RWPE2 (cell line): ENCODE data around the gene MRPL37.
A peak's percentile ranks its signal among the peaks of the same experiment; 100 is the strongest.

Experiments used
- ATAC-seq: fragments of 200-7000 bp; cut with Tn5 transposase; 3 replicates; pipeline ENCODE4 v1.9.1; 2021; ENCODE audit warnings: low read depth
- DNase-seq: peaks from one replicate; pipeline ENCODE4 v3.0.0-alpha.2; 2020; ENCODE audit warnings: low spot score
- H3K27ac ChIP-seq: fragments of 450-650 bp; 2 replicates; pipeline ENCODE4 v1.5.1; 2017; ENCODE audit warnings: mild to moderate bottlenecking; ENCODE audit not compliant: poor library complexity, severe bottlenecking
- H3K27me3 ChIP-seq: fragments of 250-450 bp; sonication (Bioruptor Pico); 2 replicates; pipeline ENCODE4 v1.5.1; 2021; ENCODE audit warnings: mild to moderate bottlenecking, moderate library complexity; ENCODE audit not compliant: insufficient read depth, poor library complexity, severe bottlenecking
- H3K36me3 ChIP-seq: fragments of 250-450 bp; sonication (Bioruptor Pico); 2 replicates; pipeline ENCODE4 v1.5.1; 2020; ENCODE audit warnings: low read depth, mild to moderate bottlenecking, moderate library complexity
- H3K4me1 ChIP-seq: fragments of 250-450 bp; sonication (Bioruptor Pico); 2 replicates; pipeline ENCODE4 v1.5.1; 2021; ENCODE audit warnings: mild to moderate bottlenecking, moderate library complexity; ENCODE audit not compliant: insufficient read depth, poor library complexity, severe bottlenecking
- H3K4me3 ChIP-seq: fragments of 250-450 bp; sonication (Bioruptor Pico); 2 replicates; pipeline ENCODE4 v1.5.1; 2021; ENCODE audit warnings: mild to moderate bottlenecking, moderate library complexity; ENCODE audit not compliant: severe bottlenecking
- H3K9me3 ChIP-seq: fragments of 250-450 bp; sonication (Bioruptor Pico); 2 replicates; pipeline ENCODE4 v1.5.1; 2021; ENCODE audit warnings: mild to moderate bottlenecking, moderate library complexity; ENCODE audit not compliant: severe bottlenecking
- TF ChIP-seq, protein P1 (sequence below): fragments of 450-650 bp; IDR thresholded peaks from one replicate; pipeline ENCODE4 v1.5.1; 2017; ENCODE audit warnings: mild to moderate bottlenecking, moderate library complexity; ENCODE audit not compliant: poor library complexity, severe bottlenecking

Gene MRPL37

DNA sequence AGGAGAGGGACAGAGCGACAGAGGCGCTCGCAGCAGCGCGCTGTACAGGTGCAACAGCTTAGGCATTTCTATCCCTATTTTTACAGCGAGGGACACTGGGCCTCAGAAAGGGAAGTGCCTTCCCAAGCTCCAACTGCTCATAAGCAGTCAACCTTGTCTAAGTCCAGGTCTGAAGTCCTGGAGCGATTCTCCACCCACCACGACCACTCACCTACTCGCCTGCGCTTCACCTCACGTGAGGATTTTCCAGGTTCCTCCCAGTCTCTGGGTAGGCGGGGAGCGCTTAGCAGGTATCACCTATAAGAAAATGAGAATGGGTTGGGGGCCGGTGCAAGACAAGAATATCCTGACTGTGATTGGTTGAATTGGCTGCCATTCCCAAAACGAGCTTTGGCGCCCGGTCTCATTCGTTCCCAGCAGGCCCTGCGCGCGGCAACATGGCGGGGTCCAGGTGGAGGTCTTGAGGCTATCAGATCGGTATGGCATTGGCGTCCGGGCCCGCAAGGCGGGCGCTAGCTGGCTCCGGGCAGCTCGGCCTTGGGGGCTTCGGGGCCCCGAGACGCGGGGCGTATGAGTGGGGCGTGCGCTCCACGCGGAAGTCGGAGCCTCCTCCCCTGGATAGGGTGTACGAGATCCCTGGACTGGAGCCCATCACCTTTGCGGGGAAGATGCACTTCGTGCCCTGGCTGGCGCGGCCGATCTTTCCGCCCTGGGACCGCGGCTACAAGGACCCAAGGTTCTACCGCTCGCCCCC is at the start of gene MRPL37, which contains the start of gene CYB5RL:
Gene MRPL37 (plus strand): TSS at position 403 of the 754 bp plus-strand sequence. CDS start 77 bp downstream, at position 480.
Gene CYB5RL (minus strand): TSS at position 266 of the 754 bp plus-strand sequence. CDS start 4,414 bp downstream, outside the sequence.
- DNase-seq (peak; percentile 94), ATAC-seq (peak; percentile 98)
- Histone ChIP-seq H3K9me3 (no peaks in the 10 kb centered on the region), H3K4me1 (no peaks in the 10 kb centered on the region), H3K27me3 (no peaks in the 10 kb centered on the region), H3K27ac (peak within 1 kb of the TSS; percentile 10), H3K4me3 (peak within 1 kb of the TSS; percentile 78), H3K36me3 (peaks cover 27% of the 10 kb centered on the region)
- TF ChIP-seq, protein P1, sequence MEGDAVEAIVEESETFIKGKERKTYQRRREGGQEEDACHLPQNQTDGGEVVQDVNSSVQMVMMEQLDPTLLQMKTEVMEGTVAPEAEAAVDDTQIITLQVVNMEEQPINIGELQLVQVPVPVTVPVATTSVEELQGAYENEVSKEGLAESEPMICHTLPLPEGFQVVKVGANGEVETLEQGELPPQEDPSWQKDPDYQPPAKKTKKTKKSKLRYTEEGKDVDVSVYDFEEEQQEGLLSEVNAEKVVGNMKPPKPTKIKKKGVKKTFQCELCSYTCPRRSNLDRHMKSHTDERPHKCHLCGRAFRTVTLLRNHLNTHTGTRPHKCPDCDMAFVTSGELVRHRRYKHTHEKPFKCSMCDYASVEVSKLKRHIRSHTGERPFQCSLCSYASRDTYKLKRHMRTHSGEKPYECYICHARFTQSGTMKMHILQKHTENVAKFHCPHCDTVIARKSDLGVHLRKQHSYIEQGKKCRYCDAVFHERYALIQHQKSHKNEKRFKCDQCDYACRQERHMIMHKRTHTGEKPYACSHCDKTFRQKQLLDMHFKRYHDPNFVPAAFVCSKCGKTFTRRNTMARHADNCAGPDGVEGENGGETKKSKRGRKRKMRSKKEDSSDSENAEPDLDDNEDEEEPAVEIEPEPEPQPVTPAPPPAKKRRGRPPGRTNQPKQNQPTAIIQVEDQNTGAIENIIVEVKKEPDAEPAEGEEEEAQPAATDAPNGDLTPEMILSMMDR: no peak

DNA sequence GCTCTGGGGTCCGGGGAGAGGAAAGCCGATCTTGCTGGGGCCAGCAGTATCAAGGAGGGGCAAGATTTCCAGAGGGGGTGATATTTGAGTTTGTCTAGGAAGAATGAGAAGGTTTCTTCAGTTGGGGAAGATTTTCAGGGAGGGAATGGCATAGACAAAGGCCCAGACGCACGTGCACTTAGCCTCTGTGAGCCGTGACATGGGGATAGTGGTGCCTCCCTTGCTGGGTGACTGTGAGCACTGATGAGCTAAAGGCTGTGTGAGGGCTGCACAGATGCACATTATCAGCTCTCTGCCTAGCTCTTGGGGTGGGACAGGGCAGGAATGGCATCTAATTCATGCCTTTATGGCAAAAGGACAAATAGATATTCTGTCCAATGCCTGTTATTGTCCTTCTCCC is 49.0 kb upstream of the MRPL37 start:
- H3K36me3 ChIP-seq: no peaks in the 10 kb centered on the region
- ATAC-seq (no peak), DNase-seq (no peak)
- H3K4me3 ChIP-seq: no peak overlapping the region
- no peak overlapping the region for H3K27ac ChIP-seq
- H3K9me3 ChIP-seq: no peaks in the 10 kb centered on the region
- TF ChIP-seq, protein P1: no peak
- H3K27me3 ChIP-seq: no peaks in the 10 kb centered on the region
- no peaks in the 10 kb centered on the region for H3K4me1 ChIP-seq

DNA sequence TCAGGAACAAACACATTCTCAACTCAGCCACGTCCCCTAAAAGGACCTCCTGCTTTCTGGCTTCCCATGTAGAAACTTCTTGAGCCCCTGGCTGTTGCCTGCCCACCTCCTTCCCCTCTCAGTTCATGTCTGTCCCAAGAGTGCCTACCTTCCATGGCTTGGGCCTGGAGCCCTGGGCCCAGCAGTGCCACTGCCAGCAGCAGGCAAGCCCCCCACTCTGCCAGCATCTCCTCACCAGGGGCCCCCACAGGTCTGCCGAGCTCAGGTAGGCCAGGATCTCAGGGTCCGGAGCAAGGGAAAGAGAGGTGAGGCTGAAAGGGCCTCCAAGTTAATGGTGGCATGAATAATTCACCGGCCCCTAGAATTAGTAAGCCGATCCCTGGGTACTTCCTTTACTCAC is 47.3 kb upstream of the MRPL37 start, which contains the start of gene CDCP2:
Gene CDCP2 (minus strand): TSS at position 305 of the 400 bp plus-strand sequence. CDS start 78 bp downstream, at position 227.
- ATAC-seq: no peak
- TF ChIP-seq, protein P1: no peak
- Histone ChIP-seq H3K4me3 (no peak within 1 kb of the TSS), H3K4me1 (no peaks in the 10 kb centered on the region), H3K36me3 (no peaks in the 10 kb centered on the region), H3K27ac (no peak within 1 kb of the TSS), H3K9me3 (no peaks in the 10 kb centered on the region), H3K27me3 (no peaks in the 10 kb centered on the region)
- no peak for DNase-seq

DNA sequence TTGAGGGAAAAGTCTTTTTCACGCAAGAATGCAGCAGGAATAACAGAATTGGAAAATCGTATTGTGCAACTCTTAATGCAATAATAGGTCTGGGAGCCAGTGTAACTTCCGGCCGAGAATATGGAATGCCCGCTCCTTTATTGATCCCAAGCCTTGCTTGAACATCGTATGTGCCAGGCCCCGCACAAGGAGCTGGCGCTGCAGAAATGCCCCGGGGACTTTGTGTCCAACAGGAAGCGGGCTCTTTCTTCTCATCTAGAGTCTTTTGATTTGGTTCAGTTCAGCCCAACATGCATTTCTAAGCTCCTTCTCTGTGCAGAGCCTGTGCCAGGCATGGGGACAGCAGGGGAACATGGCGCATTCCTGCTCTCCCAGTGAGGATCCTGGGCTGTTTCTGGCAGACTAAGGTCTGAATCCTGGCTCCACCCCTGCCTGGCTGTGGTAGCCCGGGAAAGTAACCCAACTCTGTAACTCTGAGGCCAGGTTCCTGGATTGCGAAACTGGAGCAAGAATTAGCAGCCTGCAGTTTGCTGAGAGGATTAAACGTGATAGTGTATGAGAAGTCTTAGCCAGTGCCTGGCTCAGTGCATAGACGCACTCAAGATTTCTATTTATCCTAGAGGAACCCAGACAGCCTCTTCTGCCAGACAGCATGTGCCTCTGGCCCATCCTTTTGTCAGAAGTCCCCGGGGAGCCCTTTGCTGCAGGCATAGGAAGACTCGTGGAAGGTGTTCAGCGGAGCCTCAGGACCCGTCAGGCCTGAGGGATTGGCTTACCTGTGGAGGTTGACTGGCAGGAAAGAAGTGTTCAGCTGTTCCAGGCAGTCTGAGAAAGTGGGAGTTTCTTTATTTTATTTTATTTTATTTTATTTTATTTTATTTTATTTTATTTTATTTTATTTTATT is 46.2 kb upstream of the MRPL37 start:
- DNase-seq (no peak), ATAC-seq (peak; percentile 83)
- H3K4me1 ChIP-seq: no peaks in the 10 kb centered on the region
- H3K36me3 ChIP-seq: no peaks in the 10 kb centered on the region
- no peaks in the 10 kb centered on the region for H3K27me3 ChIP-seq
- H3K9me3 ChIP-seq: no peaks in the 10 kb centered on the region
- H3K4me3 ChIP-seq: no peak overlapping the region
- H3K27ac ChIP-seq: no peak overlapping the region
- TF ChIP-seq, protein P1: no peak
